ENCODE results near the gene SNCB. TPM values are rescaled to one million over a fixed set of nuclear protein-coding genes. Genes with fewer than 3 reads are reported as not detected.

Gene SNCB
- total and polyA plus RNA-seq, 7 experiments from 2014 or later, result not detected

- POLR2A ChIA-PET, result no interaction called here
- Mint-ChIP-seq H3K4me1 (peaks cover 0 to 4% (median 0%) of the 10 kb centered on the region in 7 donors), H3K36me3 (no peaks in the 10 kb centered on the region), H3K27ac (no peak overlapping the region), H3K4me3 (no peak overlapping the region), H3K27me3 (peaks cover 6 to 42% (median 26%) of the 10 kb centered on the region in 5 donors), H3K9me3 (no peaks in the 10 kb centered on the region)
- CTCF ChIA-PET, result no interaction called here
- intact Hi-C loops (cut with micrococcal nuclease), result loop anchor here in 1 of 2 donors (10.0 kb wide), 1 partner anchor 77 kb away; no protein-coding TSS in a partner anchor
- ATAC-seq (no peak), DNase-seq (no peak)
- H3K27ac ChIP-seq (ENCODE audit: low read depth, low read length), result no peak overlapping the region
- no peaks in the 10 kb centered on the region for H3K9me3 ChIP-seq (ENCODE audit: control insufficient read depth in 2 of 3, low read length in 3 of 3)
- H3K27me3 ChIP-seq (ENCODE audit: control insufficient read depth in 2 of 2, insufficient read depth in 2 of 2, low read length in 2 of 2), result no peaks in the 10 kb centered on the region
- no peaks in the 10 kb centered on the region for H3K4me1 ChIP-seq (ENCODE audit: control insufficient read depth in 2 of 2, insufficient read depth in 2 of 2, low read length in 2 of 2)
- H3K4me3 ChIP-seq (ENCODE audit: low read length), result no peak overlapping the region
- H3K36me3 ChIP-seq (ENCODE audit: control insufficient read depth in 2 of 3, insufficient read depth in 3 of 3, low read length in 3 of 3), result no peaks in the 10 kb centered on the region
These were observed 37.3 kb upstream of the SNCB start for GRCh38 chr5:176667637-176668036.

DNA sequence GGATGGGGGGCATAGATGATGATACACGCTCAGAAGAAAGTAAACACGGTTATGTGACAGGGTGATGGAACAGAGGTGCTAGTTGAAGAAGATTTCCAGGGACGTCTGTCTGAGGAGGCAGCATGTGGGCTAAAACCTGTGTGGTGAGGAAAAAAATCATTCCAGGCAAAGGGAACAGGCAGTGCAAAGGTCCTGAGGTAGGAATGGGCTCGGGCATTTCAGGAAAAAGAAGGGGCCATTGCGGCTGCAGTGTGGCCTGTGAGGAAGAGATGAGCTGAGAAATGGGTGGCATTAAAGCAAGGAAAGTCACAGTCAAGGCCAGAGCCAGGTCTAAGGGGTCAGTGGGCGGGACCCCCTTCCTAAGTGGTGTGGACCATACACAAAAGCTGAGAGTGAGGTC, 35.2 kb upstream of the SNCB start:
- intact Hi-C loops (cut with micrococcal nuclease), result loop anchor here in 1 of 2 donors (10.0 kb wide), 1 partner anchor 79 kb away; no protein-coding TSS in a partner anchor

DNA sequence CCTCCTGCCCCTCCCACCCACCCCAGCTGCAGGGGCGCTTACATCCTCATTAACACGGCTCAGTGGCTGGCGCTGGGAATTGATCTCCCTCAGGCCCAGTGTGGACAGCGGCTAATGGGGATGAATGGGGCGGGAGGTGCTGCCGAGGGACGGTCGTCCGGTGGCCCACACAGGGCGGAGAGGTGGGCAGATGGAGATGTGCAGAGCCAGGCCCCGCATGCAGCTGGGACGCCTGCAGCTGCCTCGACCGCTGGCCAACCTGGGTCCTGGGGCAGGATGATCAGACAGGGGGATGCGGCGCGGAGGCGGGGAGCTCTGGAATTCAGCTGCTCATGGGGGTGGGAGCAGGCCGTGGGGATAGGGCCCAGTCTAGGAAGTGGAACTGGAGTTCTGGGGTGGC, 34.6 kb upstream of the SNCB start:
- ChIA-PET CTCF (interaction anchor here (0.5 kb wide), 1 partner anchor 294 kb away, joined by 3 read pairs; no protein-coding TSS in a partner anchor), POLR2A (no interaction called here)
- intact Hi-C loops (cut with micrococcal nuclease), result loop anchor here in 1 of 2 donors (10.0 kb wide), 1 partner anchor 80 kb away; no protein-coding TSS in a partner anchor
- H3K4me1 Mint-ChIP-seq, result peaks cover 4 to 12% (median 11%) of the 10 kb centered on the region in 7 donors
- H3K4me1 ChIP-seq (ENCODE audit: control insufficient read depth in 2 of 2, insufficient read depth in 2 of 2, low read length in 2 of 2), result peaks cover 7 to 12% of the 10 kb centered on the region in 2 donors
- H3K4me3 Mint-ChIP-seq, result no peak overlapping the region
- no peaks in the 10 kb centered on the region for H3K27me3 ChIP-seq (ENCODE audit: control insufficient read depth in 2 of 2, insufficient read depth in 2 of 2, low read length in 2 of 2)
- no peak for ATAC-seq
- H3K4me3 ChIP-seq (ENCODE audit: low read length), result no peak overlapping the region
- no peaks in the 10 kb centered on the region for H3K36me3 ChIP-seq (ENCODE audit: control insufficient read depth in 2 of 3, insufficient read depth in 3 of 3, low read length in 3 of 3)
- H3K9me3 ChIP-seq (ENCODE audit: control insufficient read depth in 2 of 3, low read length in 3 of 3), result no peaks in the 10 kb centered on the region
- no peak overlapping the region for H3K27ac ChIP-seq (ENCODE audit: low read depth, low read length)
- H3K27me3 Mint-ChIP-seq, result peaks cover 6 to 31% (median 14%) of the 10 kb centered on the region in 5 donors
- no peak overlapping the region for H3K27ac Mint-ChIP-seq
- no peak for DNase-seq
- no peaks in the 10 kb centered on the region for H3K36me3 Mint-ChIP-seq
- H3K9me3 Mint-ChIP-seq, result no peaks in the 10 kb centered on the region

More for the DNA sequence above, 35.2 kb upstream of the SNCB start:
- Mint-ChIP-seq H3K27ac (no peak overlapping the region), H3K36me3 (no peaks in the 10 kb centered on the region), H3K27me3 (peaks cover 6 to 31% (median 17%) of the 10 kb centered on the region in 5 donors), H3K4me1 (peaks cover 3 to 9% (median 5%) of the 10 kb centered on the region in 7 donors), H3K9me3 (no peaks in the 10 kb centered on the region), H3K4me3 (no peak overlapping the region)
- Histone ChIP-seq H3K4me3 (ENCODE audit: low read length) (no peak overlapping the region), H3K9me3 (ENCODE audit: control insufficient read depth in 2 of 3, low read length in 3 of 3) (no peaks in the 10 kb centered on the region), H3K27me3 (ENCODE audit: control insufficient read depth in 2 of 2, insufficient read depth in 2 of 2, low read length in 2 of 2) (no peaks in the 10 kb centered on the region), H3K27ac (ENCODE audit: low read depth, low read length) (no peak overlapping the region), H3K4me1 (ENCODE audit: control insufficient read depth in 2 of 2, insufficient read depth in 2 of 2, low read length in 2 of 2) (peaks cover 3 to 7% of the 10 kb centered on the region in 2 donors), H3K36me3 (ENCODE audit: control insufficient read depth in 2 of 3, insufficient read depth in 3 of 3, low read length in 3 of 3) (no peaks in the 10 kb centered on the region)
- ATAC-seq (no peak), DNase-seq (no peak)
- POLR2A ChIA-PET, result interaction anchor here (0.7 kb wide), 1 partner anchor 219 kb away, joined by 5 read pairs; no protein-coding TSS in a partner anchor
- CTCF ChIA-PET, result no interaction called here

- H3K27me3 ChIP-seq (ENCODE audit: control insufficient read depth in 2 of 2, insufficient read depth in 2 of 2, low read length in 2 of 2), result no peaks in the 10 kb centered on the region
- DNase-seq (no peak), ATAC-seq (no peak)
- H3K27ac ChIP-seq (ENCODE audit: low read depth, low read length), result no peak overlapping the region
- H3K4me3 ChIP-seq (ENCODE audit: low read length), result no peak overlapping the region
- Mint-ChIP-seq H3K4me3 (no peak overlapping the region), H3K27ac (peak overlapping the region in 1 of 9 donors; percentile 43), H3K4me1 (peaks cover 7 to 16% (median 14%) of the 10 kb centered on the region in 7 donors), H3K36me3 (no peaks in the 10 kb centered on the region), H3K9me3 (no peaks in the 10 kb centered on the region), H3K27me3 (peaks cover 6 to 31% (median 14%) of the 10 kb centered on the region in 5 donors)
- ChIA-PET POLR2A (no interaction called here), CTCF (interaction anchor here (0.5 kb wide), 1 partner anchor 295 kb away, joined by 3 read pairs; no protein-coding TSS in a partner anchor)
- H3K36me3 ChIP-seq (ENCODE audit: control insufficient read depth in 2 of 3, insufficient read depth in 3 of 3, low read length in 3 of 3), result no peaks in the 10 kb centered on the region
- H3K9me3 ChIP-seq (ENCODE audit: control insufficient read depth in 2 of 3, low read length in 3 of 3), result no peaks in the 10 kb centered on the region
- intact Hi-C loops (cut with micrococcal nuclease), result loop anchor here in 1 of 2 donors (10.0 kb wide), 1 partner anchor 80 kb away; no protein-coding TSS in a partner anchor
- H3K4me1 ChIP-seq (ENCODE audit: control insufficient read depth in 2 of 2, insufficient read depth in 2 of 2, low read length in 2 of 2), result peaks cover 7 to 12% of the 10 kb centered on the region in 2 donors
These were observed 34.1 kb upstream of the SNCB start for GRCh38 chr5:176664479-176664878.

GRCh38 chr5:176663566-176663965, 33.2 kb upstream of the SNCB start:
- ChIA-PET POLR2A (no interaction called here), CTCF (no interaction called here)
- Mint-ChIP-seq H3K36me3 (no peaks in the 10 kb centered on the region), H3K4me3 (no peak overlapping the region), H3K27me3 (peaks cover 6 to 25% (median 14%) of the 10 kb centered on the region in 5 donors), H3K4me1 (peaks cover 16 to 25% (median 24%) of the 10 kb centered on the region in 7 donors), H3K27ac (no peak overlapping the region), H3K9me3 (no peaks in the 10 kb centered on the region)
- Histone ChIP-seq H3K27me3 (ENCODE audit: control insufficient read depth in 2 of 2, insufficient read depth in 2 of 2, low read length in 2 of 2) (no peaks in the 10 kb centered on the region), H3K9me3 (ENCODE audit: control insufficient read depth in 2 of 3, low read length in 3 of 3) (no peaks in the 10 kb centered on the region), H3K36me3 (ENCODE audit: control insufficient read depth in 2 of 3, insufficient read depth in 3 of 3, low read length in 3 of 3) (no peaks in the 10 kb centered on the region), H3K4me3 (ENCODE audit: low read length) (no peak overlapping the region), H3K27ac (ENCODE audit: low read depth, low read length) (no peak overlapping the region), H3K4me1 (ENCODE audit: control insufficient read depth in 2 of 2, insufficient read depth in 2 of 2, low read length in 2 of 2) (peaks cover 16 to 22% of the 10 kb centered on the region in 2 donors)
- no peak for DNase-seq
- ATAC-seq, result no peak
- intact Hi-C loops (cut with micrococcal nuclease), result loop anchor here in 1 of 2 donors (10.0 kb wide), 1 partner anchor 81 kb away; no protein-coding TSS in a partner anchor

GRCh38 chr5:176662371-176663333, 32.3 kb upstream of the SNCB start:
- H3K4me1 Mint-ChIP-seq, result peaks cover 25 to 33% (median 33%) of the 10 kb centered on the region in 7 donors
- H3K27ac Mint-ChIP-seq, result no peak overlapping the region
- no peaks in the 10 kb centered on the region for H3K9me3 Mint-ChIP-seq
- CTCF ChIA-PET, result no interaction called here
- Histone ChIP-seq H3K27ac (ENCODE audit: low read depth, low read length) (no peak overlapping the region), H3K36me3 (ENCODE audit: control insufficient read depth in 2 of 3, insufficient read depth in 3 of 3, low read length in 3 of 3) (no peaks in the 10 kb centered on the region), H3K9me3 (ENCODE audit: control insufficient read depth in 2 of 3, low read length in 3 of 3) (no peaks in the 10 kb centered on the region), H3K4me3 (ENCODE audit: low read length) (no peak overlapping the region), H3K4me1 (ENCODE audit: control insufficient read depth in 2 of 2, insufficient read depth in 2 of 2, low read length in 2 of 2) (peaks cover 25 to 31% of the 10 kb centered on the region in 2 donors), H3K27me3 (ENCODE audit: control insufficient read depth in 2 of 2, insufficient read depth in 2 of 2, low read length in 2 of 2) (no peaks in the 10 kb centered on the region)
- no peaks in the 10 kb centered on the region for H3K36me3 Mint-ChIP-seq
- ATAC-seq, result no peak
- DNase-seq, result no peak
- H3K4me3 Mint-ChIP-seq, result no peak overlapping the region
- peaks cover 6 to 25% (median 14%) of the 10 kb centered on the region in 5 donors for H3K27me3 Mint-ChIP-seq
- intact Hi-C loops (cut with micrococcal nuclease), result loop anchor here in 1 of 2 donors (10.0 kb wide), 1 partner anchor 82 kb away; no protein-coding TSS in a partner anchor
- POLR2A ChIA-PET, result no interaction called here

Measured in naive thymus-derived CD4-positive, alpha-beta T cell (primary cell).